Measurements from ENCODE around the gene GRM8.

DNA sequence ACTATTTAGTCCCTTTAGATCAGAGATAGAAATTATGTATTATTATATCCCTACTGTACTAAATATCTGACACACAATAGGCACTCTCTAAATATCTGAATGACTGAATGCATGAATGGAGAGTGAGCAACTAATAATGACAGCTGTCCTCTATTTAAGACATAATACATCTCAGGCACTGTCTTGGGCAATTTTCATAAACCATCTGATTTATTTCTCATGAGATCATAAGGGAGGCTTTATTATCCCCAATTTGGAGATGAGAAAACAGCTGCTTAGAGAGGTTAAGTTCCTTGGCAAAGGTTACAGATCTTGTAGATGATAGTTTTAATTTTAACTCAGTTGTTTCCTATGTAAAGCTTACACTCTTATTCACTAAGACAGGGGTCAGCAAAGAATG is 570.6 kb downstream of the GRM8 start:
- TF ChIP-seq, protein P1, sequence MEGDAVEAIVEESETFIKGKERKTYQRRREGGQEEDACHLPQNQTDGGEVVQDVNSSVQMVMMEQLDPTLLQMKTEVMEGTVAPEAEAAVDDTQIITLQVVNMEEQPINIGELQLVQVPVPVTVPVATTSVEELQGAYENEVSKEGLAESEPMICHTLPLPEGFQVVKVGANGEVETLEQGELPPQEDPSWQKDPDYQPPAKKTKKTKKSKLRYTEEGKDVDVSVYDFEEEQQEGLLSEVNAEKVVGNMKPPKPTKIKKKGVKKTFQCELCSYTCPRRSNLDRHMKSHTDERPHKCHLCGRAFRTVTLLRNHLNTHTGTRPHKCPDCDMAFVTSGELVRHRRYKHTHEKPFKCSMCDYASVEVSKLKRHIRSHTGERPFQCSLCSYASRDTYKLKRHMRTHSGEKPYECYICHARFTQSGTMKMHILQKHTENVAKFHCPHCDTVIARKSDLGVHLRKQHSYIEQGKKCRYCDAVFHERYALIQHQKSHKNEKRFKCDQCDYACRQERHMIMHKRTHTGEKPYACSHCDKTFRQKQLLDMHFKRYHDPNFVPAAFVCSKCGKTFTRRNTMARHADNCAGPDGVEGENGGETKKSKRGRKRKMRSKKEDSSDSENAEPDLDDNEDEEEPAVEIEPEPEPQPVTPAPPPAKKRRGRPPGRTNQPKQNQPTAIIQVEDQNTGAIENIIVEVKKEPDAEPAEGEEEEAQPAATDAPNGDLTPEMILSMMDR (IDR thresholded peaks at IDR 0.05; ENCODE audit: poor library complexity, severe bottlenecking) = no peak
- TF ChIP-seq EZH2 (IDR thresholded peaks at IDR 0.05; ENCODE audit: borderline replicate concordance, insufficient read depth, low read length, poor library complexity, severe bottlenecking) = no peak
- no peak for TF ChIP-seq REST (IDR thresholded peaks at IDR 0.05; ENCODE audit: borderline replicate concordance)
- TF ChIP-seq EP300 (conservative IDR thresholded peaks at IDR 0.05; ENCODE audit: poor library complexity, severe bottlenecking) = no peak
- no peak for TF ChIP-seq SMC3 (conservative IDR thresholded peaks at IDR 0.05; ENCODE audit: poor library complexity)
- TF ChIP-seq POLR2AphosphoS5 (IDR thresholded peaks at IDR 0.05) = no peak
- no peak for TF ChIP-seq RAD21 (conservative IDR thresholded peaks at IDR 0.05)
- no peak for TF ChIP-seq TAF1 (IDR thresholded peaks at IDR 0.05; ENCODE audit: low read depth)
- TF ChIP-seq MXI1 (conservative IDR thresholded peaks at IDR 0.05; ENCODE audit: poor library complexity, severe bottlenecking) = no peak

Measured in neural cell (in vitro differentiated cells).